ENCODE measurements around the gene SUPT6H. TPM values are rescaled to one million over a fixed set of nuclear protein-coding genes. Genes with fewer than 3 reads are reported as not detected.
A peak's percentile ranks its signal among the peaks of the same experiment; 100 is the strongest.

SUPT6H gene
- total and polyA plus RNA-seq, 9 of the 15 experiments (the other 6 are each of a cell fraction or from before 2014, with no cell fraction given): 1.7 to 77.7 (median 49.2) TPM

DNA sequence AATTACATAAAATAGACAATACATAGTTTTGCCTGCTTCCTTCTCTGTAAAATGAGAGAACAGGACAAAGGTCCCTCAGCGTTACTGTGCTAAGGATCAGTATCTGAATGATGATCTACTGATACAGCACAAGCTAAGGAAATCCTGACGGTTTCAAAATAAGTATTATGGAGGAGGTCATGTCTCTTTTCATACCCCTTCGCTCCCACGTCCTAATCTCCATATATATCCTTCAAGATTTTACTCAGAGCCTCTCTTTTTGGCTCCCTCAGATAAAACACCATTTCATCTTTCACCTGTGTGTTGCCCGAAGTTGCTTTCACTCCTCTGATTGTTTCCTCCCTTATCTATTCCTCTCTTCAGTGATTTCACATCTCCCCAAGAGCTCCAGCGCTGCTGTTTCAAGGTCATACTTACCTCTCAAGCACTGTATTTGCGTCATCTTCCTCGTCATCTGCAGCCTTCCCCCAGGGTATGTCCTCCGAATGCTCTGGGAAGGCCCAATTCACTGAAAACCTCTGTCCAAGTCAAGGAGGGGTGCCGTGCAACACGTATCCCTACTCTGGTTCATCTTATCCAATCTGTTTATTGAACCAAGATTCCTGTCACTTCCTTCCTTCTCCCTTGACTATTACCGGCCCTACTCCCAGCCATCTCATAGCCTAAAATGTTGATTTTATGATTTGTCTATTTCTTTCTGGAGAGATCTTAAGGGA, 15.8 kb upstream of the SUPT6H start (continued):
- TF ChIP-seq ZNF639 (CRISPR knock-in tag; conservative IDR thresholded peaks at IDR 0.05 in 1 of 2, IDR thresholded peaks at IDR 0.05 in 1 of 2) (peak in 1 of 2 experiments; percentile 71; a peak in 2 of 4 replicates), CEBPG (CRISPR knock-in tag; IDR thresholded peaks at IDR 0.05) (peak; percentile 80), CEBPG (tag; conservative IDR thresholded peaks at IDR 0.05 in 1 of 2, IDR thresholded peaks at IDR 0.05 in 1 of 2) (peak; percentile 69 to 93)

- ChIA-PET CTCF (ENCODE audit: low intra/inter-chr PET ratio) (interaction anchor here (1.3 kb wide), 1 partner anchor 28 kb away, joined by 3 read pairs; no protein-coding TSS in a partner anchor), POLR2A (interaction anchor here (0.6 to 2.1 kb wide), 9 partner anchors 9 to 152 kb away, joined by 3 to 15 read pairs (median 3); partner anchors contain the start of genes SDF2, SUPT6H and TLCD1)
- intact Hi-C loops (cut with micrococcal nuclease): loop anchor here (5.0 to 10.0 kb wide), 3 partner anchors 94 to 249 kb away; partner anchors contain the start of genes FAM222B, FLOT2 and TRAF4
- no peak for DNase-seq (ENCODE audit: extremely low read depth in 1 of 4, low spot score in 3 of 4)
- no peaks in the 10 kb centered on the region for H3K9me3 ChIP-seq (replicated peaks; ENCODE audit: control insufficient read depth, insufficient read depth, low read depth, low read length)
- H3K79me2 ChIP-seq (ENCODE audit: control insufficient read depth, insufficient read depth, low read length): peaks cover 21% of the 10 kb centered on the region
- no peak for FAIRE-seq
- TF ChIP-seq POU5F1 (IDR thresholded peaks at IDR 0.05; ENCODE audit: borderline replicate concordance, low read depth, low read length, partially characterized antibody) (no peak), NR2C2 (CRISPR knock-in tag; IDR thresholded peaks at IDR 0.05) (no peak), NR2C2 (tag; IDR thresholded peaks at IDR 0.05) (no peak), SMARCA4 (IDR thresholded peaks at IDR 0.05) (no peak), ZNF184 (CRISPR knock-in tag; IDR thresholded peaks at IDR 0.05) (no peak), SMAD1 (IDR thresholded peaks at IDR 0.05; ENCODE audit: low read depth, low read length, partially characterized antibody) (no peak), SMAD2 (IDR thresholded peaks at IDR 0.05; ENCODE audit: low read depth, low read length) (no peak)
- TF ChIP-seq, protein P1, sequence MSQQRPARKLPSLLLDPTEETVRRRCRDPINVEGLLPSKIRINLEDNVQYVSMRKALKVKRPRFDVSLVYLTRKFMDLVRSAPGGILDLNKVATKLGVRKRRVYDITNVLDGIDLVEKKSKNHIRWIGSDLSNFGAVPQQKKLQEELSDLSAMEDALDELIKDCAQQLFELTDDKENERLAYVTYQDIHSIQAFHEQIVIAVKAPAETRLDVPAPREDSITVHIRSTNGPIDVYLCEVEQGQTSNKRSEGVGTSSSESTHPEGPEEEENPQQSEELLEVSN (IDR thresholded peaks at IDR 0.05; ENCODE audit: borderline replicate concordance in 1 of 2, extremely low read depth in 1 of 2, insufficient read depth in 1 of 2, insufficient read length in 1 of 2, low read depth in 1 of 2, low read length in 1 of 2, poor library complexity in 1 of 2, severe bottlenecking in 1 of 2): no peak
- H3K9ac ChIP-seq (ENCODE audit: insufficient read depth in 1 of 2, low read depth in 2 of 2, low read length in 2 of 2): no peak overlapping the region
- no peak overlapping the region for H2AFZ ChIP-seq (ENCODE audit: low read depth, low read length)
- no TSS peak for BruUV-seq (replicated peaks)
- H3K27me3 ChIP-seq (ENCODE audit: control insufficient read depth in 2 of 2, insufficient read depth in 2 of 2, low read length in 2 of 2): no peaks in the 10 kb centered on the region
- no peaks in the 10 kb centered on the region for H3K9me1 ChIP-seq (ENCODE audit: control insufficient read depth, insufficient read depth, low read length)
- in situ Hi-C loops (cut with MboI): no loop called here
- ATAC-seq: no peak
- H3K4me3 ChIP-seq: no peak overlapping the region
- 88% methylated on average over 2 of the region's 2 CpGs for WGBS (ENCODE audit: insufficient coverage, low coverage, missing lambda C conversion rate)
- H3K4me2 ChIP-seq (ENCODE audit: insufficient read depth, low read length): no peak overlapping the region
- no peak overlapping the region for H3K27ac ChIP-seq (ENCODE audit: extremely low read depth, low read depth, low read length)
- peaks cover 47% of the 10 kb centered on the region for H3K36me3 ChIP-seq (ENCODE audit: control insufficient read depth, insufficient read depth, low read length)
- H4K20me1 ChIP-seq (replicated peaks; ENCODE audit: control insufficient read depth, insufficient read depth, low read length): peaks cover under 1% of the 10 kb centered on the region; the same call in 1 of the 2 replicates
- peaks cover 12 to 16% of the 10 kb centered on the region in 2 experiments for H3K4me1 ChIP-seq (replicated peaks in 1 of 2; ENCODE audit: control insufficient read depth in 2 of 2, insufficient read depth in 2 of 2, low read length in 2 of 2)
These were observed 13.3 kb upstream of the SUPT6H start for GRCh38 chr17:28648698-28649097.

Measured in K562 (cell line).